ENCODE measurements around the gene OTOP2. TPM values are rescaled to one million over a fixed set of nuclear protein-coding genes. Genes with fewer than 3 reads are reported as not detected.

Gene OTOP2
- total RNA-seq, 1 donor from 2014 or later: not detected

DNA sequence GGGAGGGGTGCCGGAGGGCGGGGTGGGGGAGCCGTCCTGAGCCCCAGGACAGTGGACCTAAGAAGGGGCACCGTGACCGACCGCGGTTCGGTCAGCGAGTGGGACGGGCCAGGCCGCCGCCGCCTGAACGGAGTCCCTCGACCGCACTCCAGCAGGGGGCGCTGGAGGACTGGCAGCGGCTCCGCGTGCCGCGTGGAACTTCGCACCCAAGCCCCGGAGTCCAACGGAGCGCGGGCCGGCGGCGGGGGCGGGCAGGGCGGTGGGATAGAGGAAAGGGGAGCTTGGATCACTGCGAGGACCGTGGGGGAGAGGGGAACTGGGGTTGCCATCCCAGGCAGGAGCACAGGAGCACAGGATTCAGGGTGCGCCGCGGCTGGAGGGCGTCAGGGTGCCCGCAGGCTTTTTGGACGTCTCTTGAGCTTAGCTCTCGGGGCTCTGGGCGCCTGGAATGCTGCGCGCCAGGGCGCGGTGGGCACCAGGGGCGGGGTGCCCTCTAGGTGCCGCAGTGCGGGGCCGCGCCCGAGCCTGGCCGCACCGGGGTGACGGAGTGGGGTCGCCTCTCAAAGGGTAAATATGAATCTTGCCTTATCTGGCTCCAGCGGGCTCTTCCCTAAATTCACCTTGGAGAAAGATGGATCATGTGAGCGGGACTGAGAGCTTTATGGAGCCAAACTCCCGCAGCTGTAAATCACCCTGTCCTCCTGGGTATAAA lies 379 bp upstream of the OTOP2 start:
- intact Hi-C loops (cut with micrococcal nuclease): loop anchor here (2.0 kb wide), 1 partner anchor 35 kb away; no protein-coding TSS in a partner anchor

DNA sequence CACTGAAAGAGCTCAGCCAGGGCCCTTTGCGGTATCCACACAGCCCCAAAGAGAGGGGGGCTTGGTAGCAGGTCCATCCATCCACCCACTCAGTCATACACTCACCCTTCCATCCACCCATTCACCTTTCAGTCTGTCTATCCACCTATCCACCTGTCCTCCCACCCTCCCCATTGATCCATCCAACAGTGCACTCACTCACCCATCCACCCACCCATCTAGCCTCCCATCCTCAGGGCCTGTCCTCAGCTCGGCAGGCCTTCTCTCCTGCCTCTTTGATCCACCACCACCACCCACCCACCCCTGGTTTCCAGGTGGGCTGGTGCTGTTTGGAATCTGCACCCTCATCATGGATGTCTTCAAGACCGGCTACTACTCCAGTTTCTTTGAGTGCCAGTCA lies 1.2 kb downstream of the OTOP2 start:
- intact Hi-C loops (cut with micrococcal nuclease): no loop called here

DNA sequence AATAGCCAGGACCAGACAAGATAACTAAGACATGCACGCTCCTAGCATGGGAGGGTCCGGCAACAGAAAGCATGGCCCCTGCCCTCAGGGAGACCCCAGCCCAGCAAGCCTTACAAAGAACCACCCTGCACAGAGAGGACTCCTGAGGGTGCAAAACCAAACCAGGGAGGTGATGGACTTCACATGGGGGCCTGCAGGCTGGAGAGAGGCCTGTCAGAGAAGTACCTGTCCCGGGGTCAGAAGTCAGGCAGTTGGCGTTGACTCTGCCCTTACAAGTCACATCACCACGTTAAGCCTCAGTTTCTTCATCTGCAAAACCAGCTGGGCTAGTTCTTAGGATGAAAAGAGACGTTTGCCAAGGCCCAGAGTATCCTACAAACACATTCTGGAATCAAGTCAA lies 4.7 kb downstream of the OTOP2 start:
- intact Hi-C loops (cut with micrococcal nuclease): no loop called here

DNA sequence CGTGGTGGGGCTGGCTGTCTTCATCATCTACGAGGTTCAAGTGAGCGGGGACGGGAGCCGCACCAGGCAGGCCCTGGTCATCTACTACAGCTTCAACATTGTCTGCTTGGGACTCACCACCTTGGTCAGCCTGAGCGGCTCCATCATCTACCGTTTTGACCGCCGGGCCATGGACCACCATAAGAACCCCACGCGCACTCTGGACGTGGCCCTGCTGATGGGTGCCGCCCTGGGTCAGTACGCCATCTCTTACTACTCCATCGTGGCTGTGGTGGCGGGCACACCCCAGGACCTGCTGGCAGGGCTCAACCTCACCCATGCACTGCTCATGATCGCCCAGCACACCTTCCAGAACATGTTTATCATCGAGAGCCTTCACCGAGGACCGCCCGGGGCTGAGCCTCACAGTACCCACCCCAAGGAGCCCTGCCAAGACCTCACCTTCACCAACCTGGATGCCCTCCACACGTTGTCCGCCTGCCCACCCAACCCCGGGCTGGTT lies 6.5 kb downstream of the OTOP2 start:
- intact Hi-C loops (cut with micrococcal nuclease): no loop called here

DNA sequence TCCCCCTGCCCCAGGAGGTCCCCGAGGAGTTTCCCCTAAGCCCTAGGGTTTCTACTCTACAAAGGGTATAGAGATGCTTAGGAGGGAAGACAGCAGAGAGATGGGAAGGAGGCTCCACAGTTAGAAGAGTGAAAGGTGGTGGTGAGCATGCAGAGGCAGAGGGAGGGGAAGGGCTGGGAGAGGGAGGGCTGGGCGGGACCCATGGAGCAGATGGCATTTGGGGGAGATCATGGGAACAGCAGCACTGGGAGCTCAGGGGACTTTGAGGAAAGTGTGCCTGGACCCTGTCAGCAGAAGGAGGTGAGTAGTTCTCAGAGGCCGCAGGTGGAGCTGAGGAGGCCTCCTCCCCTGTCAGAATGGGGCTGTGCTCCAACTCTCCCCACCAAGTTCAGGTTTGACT lies 11.0 kb downstream of the OTOP2 start:
- intact Hi-C loops (cut with micrococcal nuclease): no loop called here

DNA sequence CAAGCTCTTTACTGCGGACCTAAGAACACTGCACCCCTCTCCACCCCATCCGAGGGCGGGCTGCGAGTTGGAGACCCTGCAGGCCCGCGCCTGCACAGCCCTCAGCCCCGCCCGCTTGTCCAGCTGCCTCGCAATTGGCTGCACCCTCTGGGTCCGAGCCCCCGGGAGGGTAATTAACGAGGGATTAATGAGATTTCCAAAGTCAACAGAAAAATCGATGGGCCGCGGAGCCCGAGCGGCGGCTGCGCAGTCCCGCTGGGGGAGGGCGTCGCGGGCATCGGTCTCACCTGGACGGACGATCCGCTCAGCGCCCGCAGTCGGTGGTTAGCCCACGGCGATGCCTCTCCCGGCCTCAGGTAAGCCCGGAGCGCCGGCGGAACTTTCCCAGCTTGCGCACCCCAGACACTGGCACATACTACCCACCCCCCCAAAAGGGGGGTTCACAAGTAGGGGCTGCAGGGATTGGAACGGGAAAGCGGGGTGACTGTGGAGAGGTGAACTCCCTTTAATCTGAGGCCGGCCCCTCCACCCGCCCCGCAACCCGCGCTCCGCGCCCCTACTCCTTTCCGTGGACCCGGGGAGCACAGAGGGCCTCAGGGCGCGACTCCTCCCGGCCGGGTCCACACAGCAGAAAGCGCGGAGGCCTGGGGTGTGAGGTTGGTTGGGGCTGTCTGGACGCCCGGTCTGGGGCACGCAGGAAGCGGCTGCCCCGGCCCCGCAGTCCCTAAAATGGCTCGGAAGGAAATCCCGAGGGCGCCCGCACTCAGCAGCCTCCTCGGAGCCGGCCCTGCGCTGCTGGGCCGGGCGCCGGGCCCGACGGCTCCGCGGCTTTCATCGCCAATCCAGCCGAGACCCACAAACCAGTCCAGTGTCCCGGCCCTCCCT lies 11.8 kb downstream of the OTOP2 start, which contains the start of gene OTOP3:
Gene OTOP3, plus strand, starts transcription at position 314 of the 885 bp plus-strand sequence. Its CDS starts 24 bp downstream, at position 338.
- intact Hi-C loops (cut with micrococcal nuclease): no loop called here

DNA sequence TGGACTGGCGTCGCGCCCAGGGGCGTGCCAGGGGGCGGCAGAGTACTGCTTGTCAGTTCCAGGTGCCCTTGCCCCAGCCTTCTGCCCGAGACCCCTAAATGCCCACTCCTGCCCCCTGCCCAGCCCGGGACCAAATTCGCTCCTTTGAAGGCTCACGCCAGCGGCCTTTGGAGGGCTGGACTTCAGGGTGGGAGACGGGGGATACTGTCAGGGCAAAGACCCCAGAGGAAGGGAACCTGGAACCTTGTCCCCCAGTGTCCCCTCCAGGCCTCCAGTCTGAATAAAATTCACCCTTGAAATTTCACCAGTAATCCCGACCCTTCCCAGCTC lies 12.4 kb downstream of the OTOP2 start:
- intact Hi-C loops (cut with micrococcal nuclease): no loop called here

DNA sequence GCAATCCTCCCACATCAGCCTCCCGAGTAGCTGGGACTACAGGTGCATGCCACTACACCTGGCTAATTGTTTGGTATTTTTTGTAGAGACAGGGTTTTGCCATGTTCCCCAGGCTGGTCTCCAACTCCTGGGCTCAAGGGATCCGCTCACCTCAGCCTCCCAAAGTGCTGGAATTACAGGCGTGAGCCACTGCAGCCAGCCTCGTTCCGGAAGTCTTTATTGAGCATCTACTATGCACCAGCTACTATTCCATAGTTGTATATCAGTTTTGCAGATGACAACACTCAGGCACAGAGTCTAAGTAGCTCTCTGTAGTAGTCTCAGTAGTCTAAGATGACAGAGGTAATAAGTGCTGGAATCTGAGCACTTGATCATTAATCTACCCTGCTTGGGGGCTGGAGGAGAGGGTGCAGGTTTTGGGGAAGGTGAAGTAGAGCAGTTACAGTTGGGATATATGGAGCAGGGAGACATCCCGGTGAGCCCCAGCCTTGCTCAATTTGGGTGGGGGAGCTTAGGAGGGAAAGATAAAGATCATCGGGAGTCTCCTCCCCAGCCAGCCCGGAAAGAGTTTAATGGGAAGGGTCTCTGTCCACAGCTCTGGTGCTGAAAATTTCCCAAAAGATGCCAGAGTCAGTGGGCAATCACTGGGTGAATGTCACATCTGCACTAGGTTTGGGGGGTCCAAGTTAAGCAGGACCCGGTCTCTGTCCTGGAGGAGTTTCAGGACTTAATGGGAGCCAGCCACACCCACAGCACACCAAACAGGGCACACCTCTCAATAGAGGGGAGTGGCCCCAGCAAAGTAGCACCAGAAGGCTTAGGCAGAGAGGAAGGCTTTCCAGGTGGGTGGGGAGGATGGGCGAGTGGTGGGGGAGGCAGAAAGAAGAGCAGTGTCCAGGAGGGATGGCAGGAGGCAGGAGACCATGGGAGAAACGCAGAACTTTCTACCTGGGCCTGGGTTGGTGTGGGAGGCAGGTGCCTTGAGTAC lies 13.3 kb downstream of the OTOP2 start:
- intact Hi-C loops (cut with micrococcal nuclease): no loop called here

DNA sequence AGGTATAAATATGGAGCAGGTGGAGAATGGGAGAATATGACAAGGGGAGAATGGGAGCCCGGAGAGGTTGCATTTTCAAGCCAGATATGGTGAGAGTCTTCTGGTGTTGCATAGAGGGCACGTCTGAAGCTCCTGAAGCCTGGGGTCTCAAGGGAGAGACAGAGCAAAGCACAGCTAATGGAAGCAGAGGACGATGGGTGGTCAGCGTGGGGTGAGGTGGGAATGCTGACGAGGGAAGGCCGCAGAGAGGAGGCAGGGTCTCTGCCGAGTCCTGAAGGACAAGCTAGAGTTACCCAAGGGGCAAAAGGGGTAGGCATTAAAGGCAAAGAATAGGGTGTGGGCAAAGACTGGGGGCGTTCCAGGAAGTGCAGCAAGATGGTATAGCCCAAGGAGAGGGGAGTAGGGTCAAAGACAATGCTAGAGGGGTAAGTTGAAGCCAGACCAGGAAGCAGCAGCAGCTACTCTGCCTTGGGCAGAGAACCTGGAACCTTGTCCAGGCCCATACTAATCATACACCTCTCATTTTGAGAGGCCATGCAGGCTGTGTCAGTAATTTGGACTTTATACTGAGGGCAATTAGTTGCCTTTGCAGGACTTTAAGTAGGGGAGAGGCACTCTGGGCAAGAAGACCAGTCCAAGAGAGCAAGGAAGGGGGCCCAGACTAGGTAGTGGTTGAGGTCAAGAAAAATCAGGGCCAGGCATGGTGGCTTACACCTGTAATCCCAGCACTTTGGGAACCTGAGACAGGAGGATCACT lies 14.3 kb downstream of the OTOP2 start:
- intact Hi-C loops (cut with micrococcal nuclease): no loop called here

DNA sequence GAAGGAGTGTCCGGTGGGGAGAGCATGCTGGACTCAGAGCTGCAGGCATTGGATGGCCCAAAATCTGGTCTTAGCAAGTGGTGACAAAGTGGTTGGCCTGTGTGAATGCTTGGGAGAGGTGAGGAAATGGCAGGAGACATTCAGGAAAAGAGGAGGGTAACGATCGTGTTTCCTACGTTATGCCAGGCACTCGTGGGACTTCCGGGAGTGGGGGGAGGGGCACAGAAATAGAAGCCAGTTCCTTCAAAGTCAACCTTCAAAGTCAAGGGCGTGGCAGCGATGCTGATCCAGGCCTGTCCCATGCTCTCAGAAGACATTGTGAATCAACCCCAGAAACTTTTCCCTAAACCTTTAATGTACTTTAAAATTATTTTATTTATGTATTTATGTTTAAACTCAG lies 15.5 kb downstream of the OTOP2 start:
- intact Hi-C loops (cut with micrococcal nuclease): no loop called here

DNA sequence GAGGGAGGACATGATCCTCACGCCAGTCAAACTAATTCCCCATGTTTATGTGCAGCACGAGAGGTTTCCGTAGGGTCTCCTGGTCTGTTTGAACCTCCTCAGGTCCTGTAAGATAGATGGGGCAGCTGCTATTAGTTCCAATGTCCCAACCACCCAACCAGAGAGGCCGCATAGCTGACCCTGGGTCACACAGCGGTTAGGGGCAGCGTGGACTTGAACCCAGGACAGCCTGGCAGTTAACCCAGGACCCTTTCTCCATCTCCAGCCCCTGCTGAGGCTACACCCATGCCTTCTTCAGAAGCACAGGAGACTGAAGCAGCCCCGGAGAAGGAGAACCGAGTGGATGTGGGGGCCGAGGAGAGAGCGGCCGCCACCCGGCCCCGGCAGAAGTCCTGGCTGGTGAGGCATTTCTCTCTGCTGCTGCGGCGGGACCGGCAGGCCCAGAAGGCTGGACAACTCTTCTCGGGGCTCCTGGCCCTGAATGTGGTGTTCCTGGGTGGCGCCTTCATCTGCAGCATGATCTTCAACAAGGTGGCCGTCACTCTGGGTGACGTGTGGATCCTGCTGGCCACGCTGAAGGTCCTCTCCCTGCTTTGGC lies 17.2 kb downstream of the OTOP2 start:
- intact Hi-C loops (cut with micrococcal nuclease): no loop called here

DNA sequence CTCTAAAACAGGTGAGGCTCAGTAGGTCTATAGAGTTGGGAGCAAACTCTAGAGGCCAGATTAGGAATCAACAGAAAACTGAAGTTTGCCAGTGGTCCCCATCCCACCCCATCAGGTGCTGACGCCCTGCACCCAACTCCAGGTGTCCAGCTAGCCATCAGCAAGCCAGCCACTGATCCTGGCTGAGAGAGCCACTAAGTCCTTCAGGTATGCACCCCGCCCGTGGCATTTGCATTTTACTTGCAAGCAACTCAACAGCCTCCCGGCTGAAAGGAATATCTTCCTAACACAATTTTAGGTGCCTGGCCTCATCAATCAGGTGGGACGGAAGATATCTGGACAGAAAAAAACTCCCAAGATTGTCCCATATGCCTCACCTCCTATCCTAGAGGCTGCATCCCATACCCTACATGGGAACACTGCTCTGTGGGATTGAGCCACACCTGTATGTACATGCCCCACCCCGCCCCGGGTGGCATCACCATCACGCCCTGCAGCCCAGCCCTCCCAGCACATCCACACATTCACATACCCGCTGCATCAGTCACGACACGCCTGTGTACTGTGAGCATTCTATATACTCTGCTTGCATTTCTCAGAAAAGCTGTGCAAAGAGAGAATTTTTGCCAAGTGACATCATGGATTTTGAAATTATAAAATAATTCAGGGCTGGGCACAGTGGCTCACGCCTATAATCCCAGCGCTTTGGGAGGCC lies 19.9 kb downstream of the OTOP2 start:
- intact Hi-C loops (cut with micrococcal nuclease): no loop called here

DNA sequence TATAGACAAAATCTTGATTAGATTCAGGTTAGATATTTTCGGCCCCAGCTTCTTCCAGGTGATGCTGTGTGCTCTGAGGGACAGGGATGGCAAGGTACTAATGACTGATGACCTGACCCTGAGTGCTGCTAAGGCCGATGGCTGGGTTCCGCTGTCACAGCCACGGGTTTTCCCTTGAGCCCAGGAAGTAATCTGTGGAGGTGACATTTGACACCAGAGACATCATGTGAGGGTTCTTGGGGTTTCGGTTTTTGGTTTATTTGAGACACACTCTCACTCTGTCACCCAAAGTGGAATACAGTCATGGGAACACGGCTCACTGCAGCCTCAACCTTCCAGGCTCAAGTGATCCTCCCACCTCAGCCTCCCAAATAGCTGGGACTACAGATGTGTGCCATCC lies 21.5 kb downstream of the OTOP2 start:
- intact Hi-C loops (cut with micrococcal nuclease): no loop called here

DNA sequence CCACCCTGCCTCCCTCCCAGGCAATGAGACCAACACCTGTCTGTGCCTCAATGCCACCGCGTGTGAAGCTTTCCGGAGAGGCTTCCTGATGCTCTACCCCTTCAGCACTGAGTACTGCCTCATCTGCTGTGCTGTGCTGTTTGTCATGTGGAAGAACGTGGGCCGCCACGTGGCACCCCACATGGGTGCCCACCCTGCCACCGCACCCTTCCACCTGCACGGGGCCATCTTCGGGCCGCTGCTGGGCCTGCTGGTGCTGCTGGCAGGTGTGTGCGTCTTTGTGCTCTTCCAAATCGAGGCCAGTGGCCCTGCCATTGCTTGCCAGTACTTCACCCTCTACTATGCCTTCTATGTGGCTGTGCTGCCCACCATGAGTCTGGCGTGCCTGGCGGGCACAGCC lies 22.6 kb downstream of the OTOP2 start:
- intact Hi-C loops (cut with micrococcal nuclease): no loop called here

DNA sequence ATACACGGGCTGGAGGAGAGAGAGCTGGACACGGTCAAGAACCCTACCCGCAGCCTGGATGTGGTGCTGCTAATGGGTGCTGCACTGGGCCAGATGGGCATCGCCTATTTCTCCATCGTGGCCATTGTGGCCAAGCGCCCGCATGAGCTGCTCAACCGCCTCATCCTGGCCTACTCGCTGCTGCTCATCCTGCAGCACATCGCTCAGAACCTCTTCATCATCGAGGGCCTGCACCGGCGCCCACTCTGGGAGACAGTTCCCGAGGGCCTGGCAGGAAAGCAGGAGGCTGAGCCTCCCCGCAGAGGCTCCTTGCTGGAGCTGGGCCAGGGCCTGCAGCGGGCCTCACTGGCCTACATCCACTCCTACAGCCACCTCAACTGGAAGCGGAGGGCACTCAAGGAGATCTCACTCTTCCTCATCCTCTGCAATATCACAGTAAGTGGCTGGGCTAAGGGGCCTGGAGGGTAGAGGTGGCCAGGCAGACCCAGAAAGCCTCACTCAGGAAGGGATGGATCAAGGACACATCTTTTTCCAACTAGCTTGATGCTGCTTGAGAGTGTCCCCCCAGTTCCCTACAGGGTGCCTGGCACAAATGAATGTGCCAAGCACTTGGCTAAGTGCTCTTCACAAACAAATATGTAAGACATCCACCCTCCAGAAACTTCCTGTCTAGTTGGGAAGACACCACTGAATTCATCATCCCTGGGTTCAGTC lies 23.1 kb downstream of the OTOP2 start:
- intact Hi-C loops (cut with micrococcal nuclease): no loop called here

DNA sequence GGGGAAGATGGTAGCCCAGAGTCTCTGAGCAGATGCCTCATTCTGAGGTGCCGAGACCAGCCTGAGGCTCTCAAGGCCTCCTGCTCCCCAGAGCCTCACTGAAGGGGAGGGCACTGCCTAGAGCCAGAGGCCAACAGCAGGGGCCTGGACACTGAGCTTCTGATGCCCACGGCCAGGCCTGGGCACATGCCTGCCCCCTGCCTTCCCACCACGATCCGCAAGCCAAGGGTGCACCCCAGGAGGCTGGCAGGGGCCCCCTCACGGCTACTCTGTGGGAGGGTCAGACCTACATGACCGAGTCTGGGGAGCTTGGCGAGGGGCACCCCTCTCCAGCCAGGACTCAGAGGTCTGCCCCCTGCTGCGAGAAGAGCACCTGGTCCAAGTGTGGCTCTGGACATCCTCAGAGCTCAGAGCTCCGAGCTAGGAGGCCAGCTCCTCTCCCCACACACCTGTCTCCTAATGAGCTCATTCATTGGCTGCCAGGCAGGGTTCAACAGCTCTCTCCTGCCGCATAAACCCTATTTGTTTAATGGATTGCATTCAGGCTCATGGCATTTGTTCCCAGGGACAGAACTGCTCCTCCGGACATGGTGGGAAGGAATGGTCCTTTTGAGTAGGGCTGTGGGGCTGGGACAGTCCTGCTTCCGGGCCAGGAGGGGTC lies 25.5 kb downstream of the OTOP2 start:
- intact Hi-C loops (cut with micrococcal nuclease): no loop called here

DNA sequence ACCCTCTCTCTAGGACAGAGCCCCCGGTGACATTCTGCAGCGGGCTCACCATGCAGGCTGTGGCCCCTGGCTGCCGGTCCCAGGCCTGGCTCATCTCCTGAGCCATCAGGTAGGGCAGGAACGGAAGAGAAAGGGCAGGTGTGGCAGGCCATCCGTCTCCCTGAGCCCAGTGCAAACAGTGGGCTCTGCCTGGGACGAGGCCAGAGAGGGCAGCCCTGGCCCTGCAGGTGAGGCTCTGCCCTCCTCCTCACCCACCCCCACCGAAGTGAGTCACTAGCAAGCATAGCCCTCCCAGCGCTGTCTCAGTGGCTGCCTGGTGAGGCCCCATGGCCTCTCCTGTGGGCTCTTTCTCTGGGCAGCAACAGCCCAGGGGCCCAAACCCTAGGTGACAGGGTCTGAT lies 26.1 kb downstream of the OTOP2 start:
- intact Hi-C loops (cut with micrococcal nuclease): no loop called here

DNA sequence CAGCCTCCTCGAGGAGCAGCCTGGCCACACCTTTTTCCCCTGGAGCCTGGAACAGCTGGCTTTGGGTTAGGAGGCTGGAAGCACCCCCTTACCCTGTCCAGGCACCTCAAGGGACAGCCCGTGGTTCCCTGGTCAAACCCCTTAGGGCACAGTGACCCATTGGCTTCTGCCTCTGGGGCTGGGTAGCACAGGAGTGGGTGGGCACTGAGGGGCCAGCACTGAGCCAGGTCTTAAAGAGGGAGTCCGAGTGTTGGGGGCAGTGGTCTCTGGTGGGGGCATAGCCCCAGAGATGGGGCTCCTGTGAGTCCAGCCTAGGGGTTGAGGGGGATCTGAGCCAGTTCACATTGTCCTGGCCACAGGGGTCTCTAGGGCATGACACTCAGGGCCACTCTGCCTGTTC lies 27.0 kb downstream of the OTOP2 start:
- intact Hi-C loops (cut with micrococcal nuclease): no loop called here
